NCI-H2196 treated with DMSO at 0.1 percent for 48 hours (cell line): Measurements from ENCODE around the gene ASB6.

ENCODE experiments used
- DNase-seq: peaks from one replicate; lab custom pipeline; 2025; ENCODE audit not compliant: unreplicated experiment; lab: John Stamatoyannopoulos, UW

The ASB6 gene

DNA sequence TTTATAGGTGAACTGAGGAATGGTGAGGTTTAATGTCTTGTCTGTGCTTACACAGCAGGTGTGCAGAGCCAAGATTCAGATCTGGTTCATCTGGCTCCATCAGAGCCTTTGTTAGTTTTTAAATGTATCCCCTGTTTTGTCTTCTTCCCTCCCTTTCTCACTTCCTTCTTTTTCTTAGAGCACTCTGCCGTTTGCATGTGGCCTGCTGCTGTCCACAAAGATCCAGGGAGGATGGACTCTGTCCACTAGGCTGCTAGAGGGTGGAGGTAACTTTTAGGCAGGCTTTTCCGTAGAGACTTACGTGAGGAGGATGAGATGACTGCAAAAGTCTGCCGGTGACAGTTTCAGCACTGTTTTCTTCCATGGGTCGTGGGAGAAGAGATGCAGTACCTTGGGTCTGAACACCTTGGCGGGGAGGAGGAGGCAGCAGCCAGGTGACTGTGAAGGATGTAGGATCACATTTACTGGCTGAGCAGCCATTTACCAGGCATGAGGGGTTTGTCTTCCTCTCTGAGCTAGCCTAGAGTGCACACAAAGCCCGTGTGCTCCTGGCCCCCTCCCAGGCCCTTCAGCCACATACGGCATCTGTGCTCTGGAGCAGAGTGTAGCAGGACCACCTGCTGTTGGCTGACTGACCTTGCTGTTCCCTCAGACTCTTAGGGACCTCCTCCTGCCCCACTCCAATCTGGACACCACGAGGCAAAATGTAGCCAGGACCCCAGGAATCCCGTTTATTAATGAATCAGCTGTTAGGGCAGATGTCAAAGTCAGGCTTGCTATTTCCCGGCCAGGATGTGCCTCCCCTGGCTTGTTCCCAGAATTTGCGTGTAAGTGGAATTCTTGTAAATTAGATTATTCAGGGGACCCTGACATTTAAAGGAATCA, 14.2 kb downstream of the ASB6 start:
- DNase-seq: no peak

DNA sequence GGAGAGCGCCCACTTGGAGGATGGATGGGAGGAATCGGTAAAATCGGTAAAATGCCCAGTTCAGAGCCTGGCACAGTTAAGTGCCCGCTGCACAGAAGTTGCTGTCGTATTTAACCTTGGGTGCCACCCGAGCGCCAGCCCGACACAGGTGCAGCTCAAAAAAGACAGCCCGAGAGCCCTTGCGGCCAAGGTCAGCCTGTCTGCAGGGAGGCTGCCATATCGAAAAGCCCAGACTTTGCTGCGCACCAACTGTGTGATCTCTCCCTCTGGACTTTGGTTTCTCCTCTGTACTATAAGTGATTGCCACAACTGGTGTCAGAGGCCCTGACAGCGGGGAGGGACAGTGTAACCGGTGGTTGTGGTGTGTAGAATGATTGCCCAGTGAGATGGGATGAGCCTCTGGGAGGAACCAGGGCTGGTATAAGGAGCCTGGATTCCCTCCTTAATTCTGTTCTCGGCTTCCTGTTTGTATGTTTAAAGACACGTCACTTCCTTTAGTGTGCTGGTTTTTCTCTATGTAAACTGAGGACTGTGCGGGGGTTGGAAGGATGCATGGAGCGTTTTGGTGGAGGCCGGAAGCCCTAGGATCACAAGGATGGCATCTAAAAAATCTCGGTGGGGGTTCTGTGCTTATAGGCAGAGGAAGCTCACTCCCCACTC, 15.2 kb downstream of the ASB6 start:
- DNase-seq: no peak

DNA sequence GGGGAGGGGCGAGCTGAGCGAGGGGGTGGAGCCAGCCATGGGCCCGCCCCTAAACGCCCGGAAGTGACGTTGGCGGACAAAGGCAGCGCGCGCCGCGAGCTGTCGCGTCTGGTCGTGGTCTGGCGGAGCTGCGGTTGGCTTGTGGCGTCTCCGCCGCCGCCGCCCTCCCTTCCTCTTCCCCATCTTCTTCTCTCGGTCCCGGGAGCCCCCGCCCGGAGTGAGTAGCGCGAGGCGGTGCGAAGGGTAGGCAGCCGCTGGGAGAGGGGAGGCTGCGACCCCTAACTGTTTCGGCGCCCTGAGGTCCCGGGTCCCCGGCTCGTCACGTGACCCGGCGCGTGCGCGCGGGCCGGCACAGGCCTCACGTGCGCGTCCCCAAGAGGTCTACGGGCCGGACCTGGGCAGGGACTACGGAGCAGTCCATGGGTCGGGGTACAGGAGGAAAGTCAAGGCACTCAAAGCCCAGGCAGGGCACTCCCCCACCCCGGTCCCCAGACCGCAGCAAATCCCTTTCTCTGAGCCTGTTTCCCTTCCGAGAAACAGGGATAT, 15.8 kb downstream of the ASB6 start, which contains the start of gene NTMT1:
NTMT1 (plus strand) TSS at position 85 of the 546 bp plus-strand sequence. CDS start 6,541 bp downstream, outside the sequence.
- peak; percentile 52 for DNase-seq

DNA sequence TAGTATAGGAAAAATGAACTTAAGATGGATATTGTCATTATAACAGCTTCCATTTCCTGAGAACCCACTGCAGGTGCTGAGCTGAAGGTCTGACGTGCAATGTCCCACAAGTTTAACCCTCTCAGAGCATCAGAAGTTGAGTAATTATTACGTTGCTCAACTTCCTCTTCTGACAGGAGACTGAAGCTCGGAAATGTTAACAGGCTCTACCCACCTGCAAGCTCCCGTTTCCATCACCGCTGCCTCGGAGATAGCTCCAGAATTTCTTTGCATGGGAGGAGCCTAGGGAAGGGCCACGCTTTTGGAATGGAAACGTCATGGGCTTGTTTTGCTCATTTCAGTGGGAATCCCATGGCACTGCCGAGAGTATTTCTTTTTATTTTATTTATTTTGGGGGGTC, 17.0 kb downstream of the ASB6 start:
- DNase-seq: no peak

DNA sequence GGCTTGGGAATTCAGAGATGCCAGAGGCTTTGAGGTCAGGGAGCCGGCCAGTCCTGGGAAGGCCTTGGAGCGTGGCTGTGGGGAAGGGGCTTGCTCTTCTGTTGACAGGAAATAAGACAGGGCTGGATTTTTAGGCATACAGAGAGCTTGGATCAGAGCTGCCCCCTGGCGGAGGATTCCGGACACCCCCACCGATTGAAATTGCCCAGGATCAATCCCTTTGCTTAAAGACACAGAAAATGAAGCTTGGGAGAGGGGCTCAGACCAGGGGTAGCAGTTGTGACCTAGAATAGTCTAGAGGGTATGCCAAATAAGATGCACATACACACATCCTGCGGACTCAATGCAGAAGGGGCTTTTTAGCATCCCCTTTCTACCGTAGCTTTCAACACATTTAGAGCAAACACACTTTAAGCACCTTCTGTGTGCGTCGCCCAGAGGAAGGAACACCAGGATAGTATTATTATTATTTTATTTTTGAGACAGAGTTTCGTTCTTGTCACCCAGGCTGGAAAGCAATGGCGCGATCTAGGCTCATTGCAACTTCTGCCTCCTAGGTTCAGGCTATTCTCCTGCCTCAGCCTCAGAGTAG, 17.7 kb downstream of the ASB6 start:
- peak; percentile 22 for DNase-seq

DNA sequence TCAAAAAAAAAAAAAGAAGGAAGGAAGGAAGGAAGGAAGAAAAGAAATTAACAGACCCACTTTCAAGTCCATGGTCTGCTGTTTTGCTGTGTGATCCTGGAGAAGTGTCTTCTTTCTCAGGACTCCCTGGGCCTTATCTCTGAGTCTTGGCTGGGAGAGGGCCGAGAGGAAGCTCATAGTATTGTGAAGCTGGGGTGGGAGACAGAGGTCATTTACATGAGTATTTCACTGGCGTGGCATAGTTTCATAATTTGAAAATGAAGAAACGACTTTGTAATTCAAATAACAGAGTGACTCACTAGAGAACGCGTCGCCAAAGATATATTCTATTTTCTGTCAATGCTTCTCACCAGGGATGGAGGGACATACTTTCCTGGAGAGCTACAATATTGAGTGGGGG, 18.6 kb downstream of the ASB6 start:
- DNase-seq: no peak

DNA sequence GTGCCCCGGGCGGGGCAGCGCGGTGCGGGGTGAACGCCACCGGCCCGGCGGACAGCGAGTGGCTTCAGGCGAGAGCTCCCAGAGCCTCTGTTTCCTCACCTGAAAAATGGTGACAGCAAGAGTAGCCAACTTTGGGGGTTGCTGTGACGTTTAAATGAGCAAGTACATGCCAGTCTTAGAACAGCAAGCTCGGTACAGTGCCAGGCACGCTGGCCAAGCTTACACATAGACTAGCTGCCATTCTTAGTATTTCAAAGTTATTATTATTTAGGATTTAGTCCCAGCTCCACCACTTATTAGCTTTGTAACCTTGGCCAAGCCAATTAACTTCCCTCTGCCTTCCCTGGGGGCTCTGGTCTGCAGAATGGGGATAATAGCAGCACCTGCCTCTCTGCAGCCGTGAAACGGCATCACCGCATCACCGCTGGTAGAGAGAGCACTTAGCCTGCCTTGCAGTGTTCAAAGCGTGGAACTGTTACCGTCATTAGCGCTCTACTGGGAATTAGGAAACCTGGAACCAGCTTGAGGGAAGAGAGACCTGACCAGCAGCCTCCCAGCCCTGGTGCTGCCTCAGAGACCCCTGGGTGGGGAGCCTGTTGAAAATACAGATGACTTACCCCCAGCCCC, 21.2 kb downstream of the ASB6 start, which contains the start of gene C9orf50:
C9orf50 (minus strand) TSS at position 433 of the 627 bp plus-strand sequence. CDS start 527 bp downstream, outside the sequence.
- DNase-seq: no peak

DNA sequence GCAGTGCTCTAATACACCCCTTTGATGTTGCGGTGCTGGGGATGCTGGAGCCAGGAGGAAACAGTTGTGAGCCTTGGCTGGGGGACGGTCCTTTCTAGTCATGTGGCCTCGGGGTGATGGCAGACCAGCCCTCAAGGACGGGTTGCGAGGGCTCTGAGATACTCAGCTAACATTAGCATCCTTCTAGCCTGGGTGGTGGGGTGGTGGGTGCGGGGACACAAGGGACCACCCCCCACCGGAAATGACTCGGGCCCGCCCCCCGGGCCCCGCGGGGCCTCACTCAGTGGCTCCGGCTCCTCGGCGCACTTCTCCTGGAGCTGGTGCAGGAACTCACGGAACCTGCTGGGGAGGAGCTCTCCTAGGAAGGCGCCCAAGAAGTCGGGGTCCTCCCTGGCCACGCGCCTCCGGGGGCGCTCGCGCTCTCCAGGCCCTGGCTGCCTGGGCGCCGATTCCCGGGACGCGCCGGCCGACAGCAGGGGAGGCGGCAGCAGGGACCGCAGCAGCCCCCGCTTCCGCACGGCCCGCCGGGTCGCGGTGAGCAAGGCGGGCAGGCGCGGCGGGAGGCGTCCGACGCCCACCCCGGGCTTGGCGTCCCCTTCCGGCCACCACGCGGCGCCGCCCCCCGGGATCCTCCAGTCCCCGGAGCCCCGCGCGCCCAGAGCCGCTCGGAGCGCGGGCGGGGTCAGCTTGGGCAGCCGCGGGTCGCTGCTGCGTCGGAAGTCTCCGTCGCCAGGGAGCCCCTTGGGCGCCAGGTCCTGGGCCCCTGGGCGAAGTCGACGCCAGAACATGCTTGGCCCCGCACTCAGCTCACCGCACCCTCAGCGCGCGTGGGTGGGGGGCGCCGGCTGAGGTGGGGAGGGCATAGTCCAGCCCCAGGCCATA, 21.9 kb downstream of the ASB6 start:
- DNase-seq: no peak

DNA sequence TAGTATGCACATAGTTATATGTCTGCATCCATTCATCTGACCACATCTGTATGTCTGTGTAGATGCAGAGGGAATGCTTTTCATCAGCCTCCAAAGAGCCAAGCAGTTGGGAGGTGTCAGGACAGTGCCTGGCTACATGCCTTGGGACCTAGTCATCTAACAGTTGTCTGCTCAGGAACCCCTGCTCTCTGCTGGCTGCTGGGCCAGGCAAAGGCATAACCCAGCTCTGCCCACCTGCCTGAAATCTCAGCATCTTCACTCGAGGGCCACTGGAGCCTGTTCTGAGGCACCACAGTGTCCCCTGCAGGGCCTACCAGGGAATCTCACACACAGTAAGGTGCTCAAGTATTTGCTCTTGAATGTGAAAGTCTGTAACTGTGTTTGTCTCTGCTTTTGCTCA, 24.8 kb downstream of the ASB6 start:
- DNase-seq: no peak

DNA sequence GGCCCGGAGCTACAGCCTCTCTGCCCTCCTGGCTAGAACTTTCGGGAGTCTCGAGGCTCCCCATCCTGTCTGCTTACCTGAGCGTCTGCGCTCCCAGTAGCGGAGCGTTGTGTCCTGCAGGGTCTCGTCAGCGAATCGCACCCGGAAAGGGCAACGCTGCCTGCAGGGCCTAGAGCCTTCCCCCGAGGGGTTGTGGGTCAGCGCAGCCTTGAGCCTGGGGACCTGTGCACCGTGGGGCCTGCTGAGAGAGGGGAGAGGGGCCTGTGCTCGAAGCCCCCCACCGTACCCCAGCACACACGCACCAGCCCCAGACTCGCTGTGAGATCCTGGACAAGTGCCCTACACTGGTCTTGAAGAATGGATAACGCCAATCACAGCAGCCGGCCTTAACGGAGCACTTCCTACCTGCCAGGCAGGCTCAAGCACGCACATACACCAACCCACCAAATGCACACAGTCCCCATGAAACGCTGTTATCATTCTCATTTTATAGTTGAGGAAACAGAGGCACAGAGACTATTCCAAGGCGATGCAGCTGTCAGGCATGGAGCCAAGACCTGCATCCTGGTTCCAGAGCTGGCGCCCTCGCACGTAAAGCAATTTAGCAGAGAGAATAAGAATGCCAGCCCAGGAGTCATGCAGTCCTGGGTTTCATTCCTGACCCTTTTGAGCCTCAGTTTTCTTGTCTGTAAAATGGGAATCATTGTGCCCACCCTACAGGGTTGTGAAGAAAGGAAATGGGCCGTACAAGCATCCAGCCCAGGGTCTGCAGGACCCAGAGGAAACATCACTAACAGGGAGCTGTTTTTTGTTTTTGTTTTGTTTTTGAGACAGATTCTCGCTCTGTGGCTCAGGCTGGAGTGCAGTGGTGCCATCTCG, 26.3 kb downstream of the ASB6 start:
- no peak for DNase-seq

DNA sequence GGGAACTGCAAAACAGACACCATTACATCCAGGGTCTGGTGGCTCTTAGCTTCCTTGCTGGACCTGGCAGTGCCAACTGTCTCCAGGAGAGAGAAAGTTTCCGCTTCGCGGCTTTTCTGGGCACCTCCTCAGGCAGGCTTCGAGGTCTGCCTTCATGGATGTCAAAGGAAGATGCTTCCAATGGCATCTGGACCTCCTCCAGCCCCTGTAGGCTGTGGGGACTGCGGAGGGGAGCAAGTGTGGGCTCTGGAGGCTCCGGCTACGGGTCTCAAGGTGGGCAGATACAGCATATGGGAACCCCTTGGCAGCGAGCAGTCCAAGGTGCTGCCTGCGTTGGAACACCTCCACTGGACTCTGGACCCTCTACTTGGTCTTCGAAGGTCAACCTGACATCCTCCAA, 27.0 kb downstream of the ASB6 start:
- no peak for DNase-seq

DNA sequence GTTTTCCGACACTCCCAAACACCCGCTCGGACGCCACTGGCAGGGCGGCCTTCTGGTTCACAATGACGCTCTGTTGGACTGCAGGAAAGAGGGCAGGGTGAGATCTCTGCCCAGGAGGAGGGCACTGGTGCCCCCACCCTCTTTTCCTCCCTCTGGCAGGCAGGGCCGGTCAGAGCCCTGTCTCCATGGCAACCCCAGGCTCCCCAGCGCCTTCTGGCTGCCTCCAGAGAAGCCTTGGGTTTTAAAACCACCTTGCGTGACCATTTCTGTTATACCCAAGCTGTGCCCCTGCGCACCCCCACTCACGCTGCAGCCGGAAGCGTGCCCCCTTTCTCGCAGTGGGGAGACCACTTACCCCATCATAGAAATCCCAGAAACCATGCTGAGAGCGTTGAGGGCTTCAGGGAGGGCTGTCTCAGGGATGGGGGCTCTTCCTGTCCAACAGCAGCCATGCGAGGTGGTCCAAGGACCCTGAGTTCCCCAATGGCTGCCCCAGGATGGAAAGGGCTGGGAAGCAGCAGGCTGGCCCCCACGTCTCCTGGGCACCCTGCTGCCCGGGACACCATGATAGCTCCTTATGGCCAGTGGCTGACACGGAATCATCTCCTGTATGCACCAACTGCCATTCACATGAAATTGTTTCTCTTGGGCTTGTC, 28.3 kb downstream of the ASB6 start:
- DNase-seq: peak; percentile 16

DNA sequence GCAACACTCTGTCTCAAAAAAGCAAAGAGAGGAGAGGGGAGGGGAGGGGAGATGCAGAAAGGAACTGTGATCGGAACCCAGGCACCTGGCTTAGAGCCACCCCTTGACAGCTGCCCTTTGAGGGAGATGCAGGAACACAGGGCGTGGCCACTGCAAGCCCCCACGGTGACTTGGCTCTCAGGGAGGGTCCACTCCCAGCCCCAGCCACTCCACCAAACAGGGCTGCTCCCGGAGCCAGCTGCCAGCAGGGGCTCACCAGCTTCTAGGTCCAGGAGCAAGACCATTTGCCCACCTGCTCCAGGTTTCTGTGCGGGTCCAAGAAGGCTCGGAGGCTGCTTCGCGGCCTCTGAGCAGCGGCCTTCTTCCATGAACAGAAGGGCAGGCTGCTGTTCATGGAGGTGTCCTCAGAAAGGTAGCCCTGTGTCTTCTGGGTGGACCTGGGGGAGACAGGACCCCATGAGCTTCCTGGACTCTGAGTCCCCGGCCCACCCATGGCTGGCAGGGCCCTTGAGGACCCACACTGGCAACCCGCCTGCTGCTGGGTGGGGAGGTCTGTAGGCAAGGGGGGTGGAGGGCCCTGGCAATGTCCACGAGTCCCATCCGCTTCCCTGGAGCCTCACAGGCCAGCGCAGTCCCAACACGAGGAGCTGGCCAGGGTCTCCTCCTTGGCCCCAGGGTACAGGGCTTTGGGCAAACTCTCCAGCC, 29.0 kb downstream of the ASB6 start:
- DNase-seq: no peak

DNA sequence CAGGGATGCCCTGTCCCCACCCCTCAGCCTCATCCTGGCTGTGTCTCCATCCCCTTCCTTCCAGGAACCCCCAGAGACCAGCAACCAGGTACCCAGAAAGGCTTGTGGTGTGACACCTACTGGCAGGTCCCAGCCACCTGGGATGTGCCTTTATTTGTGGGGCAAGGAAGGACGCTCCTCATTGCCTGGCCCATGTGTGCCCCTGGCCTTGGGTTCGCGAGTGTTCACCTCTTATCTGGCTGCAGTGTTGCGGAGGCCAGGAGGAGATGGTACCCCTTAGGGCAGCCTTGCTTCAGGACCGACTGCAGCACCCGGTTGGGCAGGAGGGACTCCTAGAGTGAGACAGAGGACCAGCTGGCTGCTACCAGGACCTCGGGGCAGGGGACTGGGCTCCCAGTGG, 29.8 kb downstream of the ASB6 start:
- no peak for DNase-seq

DNA sequence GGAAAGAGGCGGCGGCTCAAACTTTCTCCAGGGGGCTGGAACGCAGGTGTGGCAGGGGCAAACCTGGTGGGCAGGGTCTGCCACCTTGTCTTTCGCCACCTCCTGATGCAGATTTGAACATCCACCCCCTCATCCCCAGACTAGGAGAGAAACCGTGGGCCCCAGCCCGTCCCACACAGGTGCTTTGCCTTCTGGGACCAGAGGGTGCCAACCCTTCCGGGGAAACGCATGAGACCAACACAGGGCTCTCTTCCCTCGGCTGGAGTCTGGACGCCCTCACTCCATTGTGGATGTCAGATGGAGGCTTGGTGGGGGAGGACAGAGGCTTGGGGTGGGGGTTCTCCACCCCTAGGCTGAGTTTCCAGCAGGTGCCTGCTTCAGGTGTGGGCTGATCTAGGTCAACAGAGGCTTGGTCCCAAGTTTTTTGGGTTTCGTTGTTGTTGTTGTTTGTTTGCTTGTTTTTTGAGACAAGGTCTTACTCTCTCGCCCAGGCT, 30.6 kb downstream of the ASB6 start:
- no peak for DNase-seq

DNA sequence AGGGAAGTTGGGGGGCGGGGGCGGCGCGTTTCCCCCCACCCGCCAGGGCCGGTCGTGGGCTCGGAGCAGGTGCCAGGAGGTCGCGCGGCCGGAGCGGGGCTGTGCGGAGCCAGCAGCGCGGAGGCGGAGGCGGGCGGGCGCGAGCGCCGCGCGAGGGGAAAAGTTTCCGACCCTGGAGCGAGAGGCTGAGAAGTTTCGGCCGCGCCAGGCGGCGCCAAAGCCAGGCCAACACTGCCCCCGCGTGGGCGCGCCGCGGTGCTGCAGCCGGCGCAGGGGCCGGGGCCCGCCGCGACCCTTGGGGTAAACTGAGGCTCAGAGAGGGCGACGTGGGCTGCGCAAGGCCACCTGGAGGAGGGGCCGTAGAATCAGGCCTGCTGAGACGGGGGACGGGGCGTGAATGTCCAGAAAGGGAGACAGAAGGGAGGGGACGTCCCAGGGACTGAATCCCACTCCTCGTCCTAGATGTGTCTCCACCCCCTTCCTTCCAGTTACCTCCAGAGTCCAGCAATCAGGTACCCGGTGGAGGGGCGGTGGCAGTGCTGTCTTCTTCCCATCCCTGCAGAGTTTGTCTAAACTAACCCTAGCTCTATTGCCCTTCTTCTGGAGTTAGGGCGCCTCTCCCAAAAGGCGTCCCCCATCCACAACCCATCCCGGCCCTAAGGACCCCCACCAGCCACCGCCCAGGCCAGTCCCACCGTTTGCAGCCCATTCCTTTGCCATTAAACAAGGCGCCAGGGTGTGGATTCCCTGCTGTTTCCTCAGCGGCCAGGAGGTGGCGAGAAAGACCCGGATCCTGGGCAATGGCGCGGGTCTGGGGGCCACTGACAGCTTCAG, 31.3 kb downstream of the ASB6 start:
- peak; percentile 31 for DNase-seq

DNA sequence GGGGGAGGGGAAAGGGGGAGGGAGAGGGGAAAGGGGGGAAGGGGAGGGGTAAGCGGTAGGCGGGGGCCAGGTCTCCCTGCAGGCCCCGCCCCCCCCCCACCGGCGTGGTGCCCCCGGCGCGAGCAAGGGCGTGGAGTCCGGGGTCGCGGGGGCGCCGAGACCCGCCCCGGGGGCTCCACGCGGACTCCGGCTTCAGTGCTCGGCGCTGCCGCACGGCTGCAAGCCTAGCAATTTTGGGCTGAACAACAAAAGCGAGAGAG, 31.8 kb downstream of the ASB6 start:
- DNase-seq: no peak
